Ascending aorta (tissue), 2 donors: Measurements from ENCODE around the gene CENPN. TPM values are rescaled to one million over a fixed set of nuclear protein-coding genes. Genes with fewer than 3 reads are reported as not detected.

Experiments used
- DNase-seq, 2 donors: peaks; one replicate each; pipeline ENCODE4 v3.0.0-alpha.2; 2019; ENCODE audit warnings: low spot score in 2 of 2
- H3K27ac ChIP-seq, 2 donors: fragments of 200-600 bp; sonication (generic); one replicate each; pipeline ENCODE4 v1.5.1; 2016 to 2017; ENCODE audit warnings: mild to moderate bottlenecking in 1 of 2
- H3K27me3 ChIP-seq: fragments of 200-600 bp; sonication (generic); one replicate; pipeline ENCODE4 v1.5.1; 2017
- H3K36me3 ChIP-seq, 2 donors: fragments of 200-600 bp; sonication (generic); one replicate each; pipeline ENCODE4 v1.5.1; 2016
- H3K4me1 ChIP-seq, 2 donors: fragments of 200-600 bp; sonication (generic); one replicate each; pipeline ENCODE4 v1.5.1; 2016 to 2017; ENCODE audit warnings: mild to moderate bottlenecking in 1 of 2
- H3K4me3 ChIP-seq, 2 donors: fragments of 200-600 bp; sonication (generic); one replicate each; pipeline ENCODE4 v1.5.1; 2016 to 2017; ENCODE audit warnings: mild to moderate bottlenecking in 1 of 2
- H3K9me3 ChIP-seq, 2 donors: fragments of 200-600 bp; sonication (generic); one replicate each; pipeline ENCODE4 v1.5.1; 2016
- intact Hi-C: fragments of 100-400 bp; cut with DNase I; formaldehyde crosslinking; loops from one replicate; pipeline ENCODE4 v1.15.1; 2023
- total RNA-seq: library from RNA; depleted of rRNA; stranded (reverse); fragments of >200 nt; gene quantifications from one replicate; pipeline ENCODE4 v1.1.0, GENCODE V29; 2016
- TF ChIP-seq, protein P1 (sequence below), 3 experiments: fragments of 200-600 bp in 2 of 3; fragments of 450-650 bp in 1 of 3; sonication (generic) in 2 of 3; IDR thresholded peaks; one replicate each; pipeline ENCODE4 v1.5.1; 2016 to 2019; ENCODE audit warnings: antibody characterized with exemption in 3 of 3, mild to moderate bottlenecking in 1 of 3, moderate library complexity in 1 of 3

Gene CENPN
- total RNA-seq, 1 donor from 2014 or later: not detected

DNA sequence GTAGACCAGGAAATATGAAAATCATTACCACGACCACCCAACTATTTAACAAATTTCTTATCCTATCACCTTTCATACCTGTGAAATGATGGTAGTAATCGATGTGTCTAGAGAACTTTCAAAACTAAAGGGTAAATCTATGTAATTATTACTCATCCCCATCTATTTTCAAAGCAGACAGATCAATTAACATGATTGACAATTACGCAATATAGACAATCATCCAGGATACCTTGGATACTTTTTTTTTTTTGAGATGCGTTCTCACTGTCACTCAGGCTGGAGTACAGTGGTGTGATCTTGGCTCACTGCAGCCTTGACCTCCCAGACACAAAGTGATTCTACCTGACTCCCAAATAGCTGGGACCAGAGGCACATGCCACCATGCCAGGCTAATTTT lies 74.0 kb downstream of the CENPN start:
- intact Hi-C loops: no loop called here
- no peak overlapping the region for H3K27ac ChIP-seq
- H3K36me3 ChIP-seq: peaks cover 0 to 4% of the 10 kb centered on the region in 2 donors
- H3K9me3 ChIP-seq: no peaks in the 10 kb centered on the region
- TF ChIP-seq, protein P1, sequence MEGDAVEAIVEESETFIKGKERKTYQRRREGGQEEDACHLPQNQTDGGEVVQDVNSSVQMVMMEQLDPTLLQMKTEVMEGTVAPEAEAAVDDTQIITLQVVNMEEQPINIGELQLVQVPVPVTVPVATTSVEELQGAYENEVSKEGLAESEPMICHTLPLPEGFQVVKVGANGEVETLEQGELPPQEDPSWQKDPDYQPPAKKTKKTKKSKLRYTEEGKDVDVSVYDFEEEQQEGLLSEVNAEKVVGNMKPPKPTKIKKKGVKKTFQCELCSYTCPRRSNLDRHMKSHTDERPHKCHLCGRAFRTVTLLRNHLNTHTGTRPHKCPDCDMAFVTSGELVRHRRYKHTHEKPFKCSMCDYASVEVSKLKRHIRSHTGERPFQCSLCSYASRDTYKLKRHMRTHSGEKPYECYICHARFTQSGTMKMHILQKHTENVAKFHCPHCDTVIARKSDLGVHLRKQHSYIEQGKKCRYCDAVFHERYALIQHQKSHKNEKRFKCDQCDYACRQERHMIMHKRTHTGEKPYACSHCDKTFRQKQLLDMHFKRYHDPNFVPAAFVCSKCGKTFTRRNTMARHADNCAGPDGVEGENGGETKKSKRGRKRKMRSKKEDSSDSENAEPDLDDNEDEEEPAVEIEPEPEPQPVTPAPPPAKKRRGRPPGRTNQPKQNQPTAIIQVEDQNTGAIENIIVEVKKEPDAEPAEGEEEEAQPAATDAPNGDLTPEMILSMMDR (IDR thresholded peaks at IDR 0.05): no peak
- no peak overlapping the region for H3K4me3 ChIP-seq
- peaks cover 0 to 4% of the 10 kb centered on the region in 2 donors for H3K4me1 ChIP-seq
- DNase-seq: no peak
- no peaks in the 10 kb centered on the region for H3K27me3 ChIP-seq

Other genes starting within 250 kb of the CENPN start
- gene CDYL2, start 202.6 kb upstream of the CENPN start, total RNA-seq: 5.0 TPM
- 4.0 TPM for gene CMC2, start 329 bp upstream of the CENPN start, total RNA-seq
- 11.9 TPM for gene ATMIN, start 28.6 kb downstream of the CENPN start, total RNA-seq
- gene C16orf46, start 70.0 kb downstream of the CENPN start, total RNA-seq: not detected
- 5.0 TPM for gene GCSH, start 89.2 kb downstream of the CENPN start, total RNA-seq
- gene BCO1, start 231.5 kb downstream of the CENPN start, total RNA-seq: not detected